ENCODE measurements around the gene TMEM229B.

The TMEM229B gene

DNA sequence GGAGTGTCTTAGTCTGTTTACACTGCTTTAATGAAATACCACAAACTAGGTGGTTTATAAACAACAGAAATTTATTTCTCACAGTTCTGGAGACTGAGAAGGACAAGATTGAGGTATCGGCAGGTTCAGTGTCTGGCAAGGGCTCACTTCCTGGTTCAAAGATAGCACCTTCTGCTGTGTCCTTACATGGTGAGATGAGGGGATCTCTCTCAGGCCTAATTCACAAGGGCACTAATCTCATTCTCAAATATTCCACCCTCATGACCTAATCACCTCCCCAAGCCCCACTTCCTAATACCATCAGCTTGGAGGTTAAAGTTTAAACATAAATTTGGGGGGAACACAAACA, 41.5 kb downstream of the TMEM229B start:
- no peak overlapping the region for H3K4me3 ChIP-seq (ENCODE audit: low read depth, low read length)

GRCh38 chr14:67446371-67447032, 42.0 kb downstream of the TMEM229B start:
- TF ChIP-seq, protein P1, sequence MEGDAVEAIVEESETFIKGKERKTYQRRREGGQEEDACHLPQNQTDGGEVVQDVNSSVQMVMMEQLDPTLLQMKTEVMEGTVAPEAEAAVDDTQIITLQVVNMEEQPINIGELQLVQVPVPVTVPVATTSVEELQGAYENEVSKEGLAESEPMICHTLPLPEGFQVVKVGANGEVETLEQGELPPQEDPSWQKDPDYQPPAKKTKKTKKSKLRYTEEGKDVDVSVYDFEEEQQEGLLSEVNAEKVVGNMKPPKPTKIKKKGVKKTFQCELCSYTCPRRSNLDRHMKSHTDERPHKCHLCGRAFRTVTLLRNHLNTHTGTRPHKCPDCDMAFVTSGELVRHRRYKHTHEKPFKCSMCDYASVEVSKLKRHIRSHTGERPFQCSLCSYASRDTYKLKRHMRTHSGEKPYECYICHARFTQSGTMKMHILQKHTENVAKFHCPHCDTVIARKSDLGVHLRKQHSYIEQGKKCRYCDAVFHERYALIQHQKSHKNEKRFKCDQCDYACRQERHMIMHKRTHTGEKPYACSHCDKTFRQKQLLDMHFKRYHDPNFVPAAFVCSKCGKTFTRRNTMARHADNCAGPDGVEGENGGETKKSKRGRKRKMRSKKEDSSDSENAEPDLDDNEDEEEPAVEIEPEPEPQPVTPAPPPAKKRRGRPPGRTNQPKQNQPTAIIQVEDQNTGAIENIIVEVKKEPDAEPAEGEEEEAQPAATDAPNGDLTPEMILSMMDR (IDR thresholded peaks at IDR 0.05; ENCODE audit: borderline replicate concordance, insufficient read depth, low read depth, low read length) = no peak
- H3K4me3 ChIP-seq (ENCODE audit: low read depth, low read length) = no peak overlapping the region

More for the DNA sequence above, 41.5 kb downstream of the TMEM229B start:
- TF ChIP-seq, protein P1 (IDR thresholded peaks at IDR 0.05; ENCODE audit: borderline replicate concordance, insufficient read depth, low read depth, low read length) = no peak

GRCh38 chr14:67444395-67444794, 44.1 kb downstream of the TMEM229B start:
- H3K4me3 ChIP-seq (ENCODE audit: low read depth, low read length) = no peak overlapping the region
- TF ChIP-seq, protein P1 (IDR thresholded peaks at IDR 0.05; ENCODE audit: borderline replicate concordance, insufficient read depth, low read depth, low read length) = no peak

GRCh38 chr14:67442139-67442906, 46.2 kb downstream of the TMEM229B start:
- TF ChIP-seq, protein P1 (IDR thresholded peaks at IDR 0.05; ENCODE audit: borderline replicate concordance, insufficient read depth, low read depth, low read length) = no peak
- no peak overlapping the region for H3K4me3 ChIP-seq (ENCODE audit: low read depth, low read length)

- TF ChIP-seq, protein P1 (IDR thresholded peaks at IDR 0.05; ENCODE audit: borderline replicate concordance, insufficient read depth, low read depth, low read length) = no peak
- H3K4me3 ChIP-seq (ENCODE audit: low read depth, low read length) = no peak overlapping the region
Observed at GRCh38 chr14:67441672-67442071, 46.8 kb downstream of the TMEM229B start.

- TF ChIP-seq, protein P1 (IDR thresholded peaks at IDR 0.05; ENCODE audit: borderline replicate concordance, insufficient read depth, low read depth, low read length) = no peak
- H3K4me3 ChIP-seq (ENCODE audit: low read depth, low read length) = no peak overlapping the region
Observed at GRCh38 chr14:67441256-67441655, 47.3 kb downstream of the TMEM229B start.

- H3K4me3 ChIP-seq (ENCODE audit: low read depth, low read length) = no peak overlapping the region
- TF ChIP-seq, protein P1 (IDR thresholded peaks at IDR 0.05; ENCODE audit: borderline replicate concordance, insufficient read depth, low read depth, low read length) = no peak
Observed at GRCh38 chr14:67440513-67440912, 48.0 kb downstream of the TMEM229B start.
